Breast epithelium (tissue), 3 donors: Measurements from ENCODE around the gene TMEM164.

Experiments used
- CTCF ChIP-seq, 3 donors: fragments of 450-650 bp; IDR thresholded peaks; one replicate each; pipeline ENCODE4 v1.5.1; 2016 to 2017; ENCODE audit warnings: antibody characterized with exemption in 3 of 3, mild to moderate bottlenecking in 3 of 3, moderate library complexity in 3 of 3
- POLR2A ChIP-seq: fragments of 450-650 bp; IDR thresholded peaks from one replicate; pipeline ENCODE4 v1.6.1; 2016; ENCODE audit warnings: antibody characterized with exemption, mild to moderate bottlenecking, moderate library complexity
- POLR2AphosphoS5 ChIP-seq, 3 donors: sonication (generic); formaldehyde crosslinking; IDR thresholded peaks; one replicate each; pipeline ENCODE4 v1.6.1; 2017; ENCODE audit warnings: antibody characterized with exemption in 3 of 3

DNA sequence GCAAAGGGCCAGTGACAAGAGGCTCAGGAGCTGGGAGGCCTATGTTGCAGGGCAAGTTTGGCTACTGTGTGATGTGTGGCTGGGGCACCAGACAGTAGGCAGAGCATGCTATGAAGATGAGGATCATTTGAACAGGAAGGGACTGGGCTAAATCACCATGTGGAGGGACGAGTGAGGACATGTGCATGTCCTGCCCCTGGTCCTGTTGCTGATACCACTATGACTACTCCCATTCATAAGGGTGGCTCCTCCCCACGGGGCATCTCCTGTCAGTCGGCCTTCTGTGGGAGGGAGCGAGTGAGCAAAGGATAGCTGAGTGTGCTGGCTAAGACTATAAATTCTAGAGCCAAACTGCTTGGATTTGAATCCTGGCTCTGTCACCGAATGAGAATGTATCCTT lies 139.2 kb downstream of the TMEM164 start:
- TF ChIP-seq CTCF (IDR thresholded peaks at IDR 0.05) (no peak), POLR2A (no peak), POLR2AphosphoS5 (IDR thresholded peaks at IDR 0.05) (no peak)
